ENCODE data around the gene WNT11. TPM values are rescaled to one million over a fixed set of nuclear protein-coding genes. Genes with fewer than 3 reads are reported as not detected.

The WNT11 gene
- total RNA-seq = 6.6 TPM

DNA sequence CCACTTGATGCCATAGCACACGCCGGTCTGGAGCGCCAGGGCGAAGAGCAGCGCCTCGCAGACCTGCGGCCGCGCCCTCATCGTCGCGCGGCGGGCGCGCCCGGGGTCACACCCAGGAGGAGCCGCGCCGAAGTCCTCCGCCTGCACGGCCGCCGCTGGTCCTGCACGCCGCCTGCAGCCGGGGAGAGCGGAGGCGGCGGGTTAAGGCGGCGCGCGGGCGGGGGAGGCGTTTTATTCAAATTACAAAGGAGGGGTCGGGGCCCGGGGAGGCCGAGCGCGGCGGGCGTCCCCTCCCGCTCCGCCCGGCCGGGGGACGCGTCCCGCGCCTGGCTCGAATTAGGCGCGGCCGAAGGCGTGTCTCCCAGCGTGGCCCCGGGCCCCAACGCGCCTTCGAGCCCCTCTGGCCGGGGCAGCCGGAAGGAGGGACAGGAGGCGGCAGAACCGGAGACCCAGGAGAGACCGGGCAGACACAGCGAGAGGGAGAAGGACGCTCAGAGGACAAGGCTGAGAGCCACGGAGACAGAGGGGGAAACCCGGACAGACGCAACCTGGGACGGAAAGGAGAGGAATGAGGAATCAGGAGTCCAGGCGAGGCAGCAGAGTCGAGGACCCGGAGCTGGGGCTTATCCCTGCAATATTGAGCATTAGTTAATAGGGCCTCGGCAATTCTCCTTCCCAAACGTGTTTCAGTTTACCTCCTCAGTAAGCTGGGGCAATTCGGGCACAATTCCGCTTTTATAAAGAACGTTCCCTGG, at the start of gene WNT11:
Gene WNT11, minus strand, starts transcription at position 176 of the 755 bp plus-strand sequence. Its CDS starts 95 bp downstream, at position 81.

Other genes with a start within 250 kb of the WNT11 start
- gene THAP12, start 174.6 kb upstream of the WNT11 start, total RNA-seq = 68.2 TPM
- 31.6 TPM for gene GVQW3, start 174.8 kb upstream of the WNT11 start, total RNA-seq
- 91.4 TPM for gene EMSY, start 238.5 kb upstream of the WNT11 start, total RNA-seq